Measurements from ENCODE around the gene GUCY1B1.

GRCh38 chr4:155761047-155761446, 2.2 kb downstream of the GUCY1B1 start:
- TF ChIP-seq, protein P1, sequence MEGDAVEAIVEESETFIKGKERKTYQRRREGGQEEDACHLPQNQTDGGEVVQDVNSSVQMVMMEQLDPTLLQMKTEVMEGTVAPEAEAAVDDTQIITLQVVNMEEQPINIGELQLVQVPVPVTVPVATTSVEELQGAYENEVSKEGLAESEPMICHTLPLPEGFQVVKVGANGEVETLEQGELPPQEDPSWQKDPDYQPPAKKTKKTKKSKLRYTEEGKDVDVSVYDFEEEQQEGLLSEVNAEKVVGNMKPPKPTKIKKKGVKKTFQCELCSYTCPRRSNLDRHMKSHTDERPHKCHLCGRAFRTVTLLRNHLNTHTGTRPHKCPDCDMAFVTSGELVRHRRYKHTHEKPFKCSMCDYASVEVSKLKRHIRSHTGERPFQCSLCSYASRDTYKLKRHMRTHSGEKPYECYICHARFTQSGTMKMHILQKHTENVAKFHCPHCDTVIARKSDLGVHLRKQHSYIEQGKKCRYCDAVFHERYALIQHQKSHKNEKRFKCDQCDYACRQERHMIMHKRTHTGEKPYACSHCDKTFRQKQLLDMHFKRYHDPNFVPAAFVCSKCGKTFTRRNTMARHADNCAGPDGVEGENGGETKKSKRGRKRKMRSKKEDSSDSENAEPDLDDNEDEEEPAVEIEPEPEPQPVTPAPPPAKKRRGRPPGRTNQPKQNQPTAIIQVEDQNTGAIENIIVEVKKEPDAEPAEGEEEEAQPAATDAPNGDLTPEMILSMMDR (IDR thresholded peaks at IDR 0.05; ENCODE audit: borderline replicate concordance, extremely low read depth, low read length, poor library complexity, severe bottlenecking) = no peak
- TF ChIP-seq EZH2 (IDR thresholded peaks at IDR 0.05; ENCODE audit: borderline replicate concordance, low read depth, low read length, severe bottlenecking) = no peak
